H9 (cell line): ENCODE measurements around the gene NHP2. TPM values are rescaled to one million over a fixed set of nuclear protein-coding genes. Genes with fewer than 3 reads are reported as not detected.

Experiments
- DNase-seq: peaks from one replicate; pipeline ENCODE4 v3.0.0-alpha.2; 2017
- H2AFZ ChIP-seq: one replicate; pipeline ENCODE4 v1.6.1; 2013; ENCODE audit warnings: mild to moderate bottlenecking, low read length, control low read depth, moderate library complexity
- H2AK5ac ChIP-seq: 2 replicates; pipeline ENCODE4 v1.6.1; 2013; ENCODE audit warnings: low read length, control low read depth, mixed read lengths; ENCODE audit not compliant: insufficient read length
- H2BK120ac ChIP-seq: one replicate; pipeline ENCODE4 v1.6.1; 2013; ENCODE audit warnings: low read depth, mild to moderate bottlenecking, low read length, control low read depth, inconsistent platforms; ENCODE audit not compliant: poor library complexity, severe bottlenecking
- H2BK12ac ChIP-seq: 2 replicates; pipeline ENCODE4 v1.6.1; 2013; ENCODE audit warnings: low read length, control low read depth, mixed read lengths, low read depth; ENCODE audit not compliant: insufficient read length
- H2BK15ac ChIP-seq: 2 replicates; pipeline ENCODE4 v1.6.1; 2013; ENCODE audit warnings: low read depth, low read length, control low read depth
- H2BK20ac ChIP-seq: one replicate; pipeline ENCODE4 v1.6.1; 2013; ENCODE audit warnings: low read depth, mild to moderate bottlenecking, low read length, control low read depth, inconsistent platforms; ENCODE audit not compliant: poor library complexity, severe bottlenecking
- H2BK5ac ChIP-seq: 2 replicates; pipeline ENCODE4 v1.6.1; 2013; ENCODE audit warnings: low read length, control low read depth, mixed read lengths; ENCODE audit not compliant: insufficient read length
- H3K14ac ChIP-seq: 2 replicates; pipeline ENCODE4 v1.6.1; 2013; ENCODE audit warnings: low read length, control low read depth; ENCODE audit not compliant: insufficient read depth
- H3K18ac ChIP-seq: 2 replicates; pipeline ENCODE4 v1.6.1; 2013; ENCODE audit warnings: low read depth, mild to moderate bottlenecking, mixed read lengths, low read length, control low read depth; ENCODE audit not compliant: insufficient read length
- H3K23ac ChIP-seq: 2 replicates; pipeline ENCODE4 v1.6.1; 2013; ENCODE audit warnings: low read length, control low read depth, mixed read lengths, low read depth; ENCODE audit not compliant: insufficient read length
- H3K23me2 ChIP-seq: 2 replicates; pipeline ENCODE4 v1.6.1; 2013; ENCODE audit warnings: low read depth, mild to moderate bottlenecking, mixed read lengths, low read length, control low read depth; ENCODE audit not compliant: insufficient read length, poor library complexity, severe bottlenecking
- H3K27ac ChIP-seq: 2 replicates; pipeline ENCODE4 v1.5.1; 2013; ENCODE audit warnings: low read length, control low read depth, mixed read lengths, low read depth; ENCODE audit not compliant: insufficient read length
- H3K27me3 ChIP-seq: 2 replicates; pipeline ENCODE4 v1.6.1; 2013; ENCODE audit warnings: low read length, control low read depth, inconsistent platforms; ENCODE audit not compliant: insufficient read depth
- H3K4ac ChIP-seq: 2 replicates; pipeline ENCODE4 v1.6.1; 2013; ENCODE audit warnings: low read depth, mild to moderate bottlenecking, control low read depth, inconsistent platforms, low read length, moderate library complexity
- H3K4me1 ChIP-seq: 2 replicates; pipeline ENCODE4 v1.6.1; 2013; ENCODE audit warnings: low read length, control low read depth, inconsistent platforms; ENCODE audit not compliant: insufficient read depth
- H3K4me2 ChIP-seq: 2 replicates; pipeline ENCODE4 v1.6.1; 2013; ENCODE audit warnings: low read length, control low read depth, mixed read lengths; ENCODE audit not compliant: insufficient read length, insufficient read depth
- H3K56ac ChIP-seq: 2 replicates; pipeline ENCODE4 v1.6.1; 2013; ENCODE audit warnings: low read depth, mild to moderate bottlenecking, mixed read lengths, low read length, control low read depth; ENCODE audit not compliant: insufficient read length
- H3K79me1 ChIP-seq: 2 replicates; pipeline ENCODE4 v1.6.1; 2013; ENCODE audit warnings: low read depth, mild to moderate bottlenecking, moderate library complexity, low read length, control low read depth, inconsistent platforms; ENCODE audit not compliant: insufficient read depth, poor library complexity, severe bottlenecking
- H3K79me2 ChIP-seq: 2 replicates; pipeline ENCODE4 v1.6.1; 2013; ENCODE audit warnings: low read length, control low read depth, inconsistent platforms; ENCODE audit not compliant: insufficient read depth
- H3K9ac ChIP-seq: 2 replicates; pipeline ENCODE4 v1.6.1; 2013; ENCODE audit warnings: low read length, control low read depth, mixed read lengths; ENCODE audit not compliant: insufficient read length; ENCODE audit errors: extremely low read depth
- H3K9me3 ChIP-seq: one replicate; pipeline ENCODE4 v1.6.1; 2013; ENCODE audit warnings: low read depth, low read length, inconsistent platforms; ENCODE audit not compliant: control insufficient read depth
- H3T11ph ChIP-seq: one replicate; pipeline ENCODE4 v1.6.1; 2013; ENCODE audit warnings: mild to moderate bottlenecking, low read length, control low read depth, inconsistent platforms
- H4K20me1 ChIP-seq: one replicate; pipeline ENCODE4 v1.6.1; 2013; ENCODE audit not compliant: control insufficient read depth, insufficient read length, insufficient read depth
- H4K5ac ChIP-seq: 2 replicates; pipeline ENCODE4 v1.6.1; 2013; ENCODE audit warnings: low read depth, mild to moderate bottlenecking, mixed read lengths, low read length, control low read depth; ENCODE audit not compliant: insufficient read length
- H4K8ac ChIP-seq: replicated peaks from 2 replicates; pipeline ENCODE4 v1.6.1; 2013; ENCODE audit warnings: low read length, control low read depth, mixed read lengths, low read depth; ENCODE audit not compliant: insufficient read length
- H4K91ac ChIP-seq: 2 replicates; pipeline ENCODE4 v1.6.1; 2013; ENCODE audit warnings: low read depth, mild to moderate bottlenecking, moderate library complexity, mixed read lengths, low read length, control low read depth; ENCODE audit not compliant: insufficient read length
- H3K27ac Mint-ChIP-seq, 3 experiments: 2 replicates in 2 of 3; 3 replicates in 1 of 3; pipeline ENCODE4 v1.8.0; 2020 to 2021; ENCODE audit warnings: mixed read lengths in 3 of 3, mild to moderate bottlenecking in 1 of 3, moderate library complexity in 1 of 3
- H3K27me3 Mint-ChIP-seq: 2 replicates; pipeline ENCODE4 v1.8.0; 2021; ENCODE audit warnings: low read depth, mild to moderate bottlenecking, moderate library complexity, mixed read lengths
- H3K36me3 Mint-ChIP-seq, 3 experiments: 2 replicates in 2 of 3; 3 replicates in 1 of 3; pipeline ENCODE4 v1.8.0; 2020 to 2021; ENCODE audit warnings: low read depth in 3 of 3, mixed read lengths in 3 of 3; ENCODE audit not compliant: insufficient read depth in 1 of 3
- H3K4me1 Mint-ChIP-seq, 2 experiments: 2 replicates each; pipeline ENCODE4 v1.8.0; 2020; ENCODE audit warnings: mixed read lengths in 2 of 2
- H3K4me3 Mint-ChIP-seq, 2 experiments: 2 replicates in 1 of 2; 3 replicates in 1 of 2; pipeline ENCODE4 v1.8.0; 2020 to 2021; ENCODE audit warnings: mild to moderate bottlenecking in 2 of 2, mixed read lengths in 2 of 2, moderate library complexity in 1 of 2
- H3K9me3 Mint-ChIP-seq, 2 experiments: 2 replicates in 1 of 2; 3 replicates in 1 of 2; pipeline ENCODE4 v1.8.0; 2020; ENCODE audit warnings: mild to moderate bottlenecking in 2 of 2, mixed read lengths in 2 of 2, moderate library complexity in 1 of 2
- WGBS: extraction: QIAGEN DNeasy Blood & Tissue Kit; methylation state at CpG from one replicate; pipeline ENCODE4 v1.1.7; 2013; ENCODE audit warnings: missing lambda C conversion rate, low lambda C conversion rate, mixed read lengths; ENCODE audit not compliant: insufficient read length; ENCODE audit errors: extremely low coverage; 5-methylcytosine and 5-hydroxymethylcytosine counted together
- total RNA-seq: library from RNA; stranded (reverse); gene quantifications from 2 replicates; pipeline ENCODE4 v1.2.1, GENCODE V29; 2021
- TF ChIP-seq, protein P1 (sequence below): fragments of 200-600 bp; sonication (generic); conservative IDR thresholded peaks from 3 replicates; pipeline ENCODE4 v1.8.0; 2021; ENCODE audit warnings: antibody characterized with exemption, mild to moderate bottlenecking

The NHP2 gene
- total RNA-seq, 1 experiment from 2014 or later: 232 TPM

- no peak overlapping the region for H3T11ph ChIP-seq
- H3K79me1 ChIP-seq: peaks cover 1% of the 10 kb centered on the region
- peaks cover 2% of the 10 kb centered on the region for H4K20me1 ChIP-seq
- no peak overlapping the region for H2AK5ac ChIP-seq
- no peak overlapping the region for H4K8ac ChIP-seq
- peaks cover 10% of the 10 kb centered on the region for H3K23me2 ChIP-seq
- H3K9me3 Mint-ChIP-seq: peaks cover 2 to 8% of the 10 kb centered on the region in 2 experiments; a peak in 4 of 5 replicates
- peaks cover 11 to 14% (median 13%) of the 10 kb centered on the region in 3 experiments for H3K36me3 Mint-ChIP-seq
- peaks cover 13% of the 10 kb centered on the region for H3K79me2 ChIP-seq
- no peak overlapping the region for H3K9ac ChIP-seq
- H2BK15ac ChIP-seq: no peak overlapping the region
- TF ChIP-seq, protein P1, sequence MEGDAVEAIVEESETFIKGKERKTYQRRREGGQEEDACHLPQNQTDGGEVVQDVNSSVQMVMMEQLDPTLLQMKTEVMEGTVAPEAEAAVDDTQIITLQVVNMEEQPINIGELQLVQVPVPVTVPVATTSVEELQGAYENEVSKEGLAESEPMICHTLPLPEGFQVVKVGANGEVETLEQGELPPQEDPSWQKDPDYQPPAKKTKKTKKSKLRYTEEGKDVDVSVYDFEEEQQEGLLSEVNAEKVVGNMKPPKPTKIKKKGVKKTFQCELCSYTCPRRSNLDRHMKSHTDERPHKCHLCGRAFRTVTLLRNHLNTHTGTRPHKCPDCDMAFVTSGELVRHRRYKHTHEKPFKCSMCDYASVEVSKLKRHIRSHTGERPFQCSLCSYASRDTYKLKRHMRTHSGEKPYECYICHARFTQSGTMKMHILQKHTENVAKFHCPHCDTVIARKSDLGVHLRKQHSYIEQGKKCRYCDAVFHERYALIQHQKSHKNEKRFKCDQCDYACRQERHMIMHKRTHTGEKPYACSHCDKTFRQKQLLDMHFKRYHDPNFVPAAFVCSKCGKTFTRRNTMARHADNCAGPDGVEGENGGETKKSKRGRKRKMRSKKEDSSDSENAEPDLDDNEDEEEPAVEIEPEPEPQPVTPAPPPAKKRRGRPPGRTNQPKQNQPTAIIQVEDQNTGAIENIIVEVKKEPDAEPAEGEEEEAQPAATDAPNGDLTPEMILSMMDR: no peak
- H3K9me3 ChIP-seq: no peaks in the 10 kb centered on the region
- H3K18ac ChIP-seq: no peak overlapping the region
- no peak overlapping the region for H3K4me2 ChIP-seq
- no peak overlapping the region for H3K4me3 Mint-ChIP-seq
- no peak overlapping the region for H2AFZ ChIP-seq
- no peak overlapping the region for H3K27ac Mint-ChIP-seq
- peaks cover 28% of the 10 kb centered on the region for H3K27me3 Mint-ChIP-seq
- H2BK120ac ChIP-seq: no peak overlapping the region
- H2BK5ac ChIP-seq: no peak overlapping the region
- WGBS: no CpG with 5 or more reads among the region's 14 CpGs
- no peak overlapping the region for H2BK12ac ChIP-seq
- H2BK20ac ChIP-seq: no peak overlapping the region
- no peak overlapping the region for H4K91ac ChIP-seq
- no peak for DNase-seq
- H3K56ac ChIP-seq: no peak overlapping the region
- H3K27me3 ChIP-seq: no peaks in the 10 kb centered on the region
- H3K4me1 Mint-ChIP-seq: peaks cover 14 to 21% of the 10 kb centered on the region in 2 experiments
- H3K4me1 ChIP-seq: no peaks in the 10 kb centered on the region; the same call in 1 of the 2 replicates
- no peak overlapping the region for H3K23ac ChIP-seq
- no peak overlapping the region for H4K5ac ChIP-seq
- H3K14ac ChIP-seq: no peak overlapping the region
- no peak overlapping the region for H3K27ac ChIP-seq
- no peak overlapping the region for H3K4ac ChIP-seq
Measured at GRCh38 chr5:178201221-178201926, 47.7 kb upstream of the NHP2 start.
